ENCODE data around the gene NEUROG3.

GRCh38 chr10:69554611-69555010 lies 18.6 kb downstream of the NEUROG3 start:
- TF ChIP-seq CTCF (IDR thresholded peaks at IDR 0.05): no peak
- no peak for TF ChIP-seq POLR2A (IDR thresholded peaks at IDR 0.05)
